DOHH2 (cell line): Measurements from ENCODE around the gene S100A16.

Experiments
- EZH2phosphoT487 ChIP-seq: fragments of 200-600 bp; sonication (generic); IDR thresholded peaks from 2 replicates; pipeline ENCODE4 v1.6.1; 2017; ENCODE audit warnings: borderline replicate concordance, mild to moderate bottlenecking, antibody characterized with exemption, low read length, moderate library complexity, mixed read lengths
- TF ChIP-seq, protein P1 (sequence below): fragments of 200-600 bp; sonication (generic); IDR thresholded peaks from one replicate; pipeline ENCODE4 v1.5.1; 2014; ENCODE audit warnings: antibody characterized with exemption, mild to moderate bottlenecking, low read depth, low read length; ENCODE audit not compliant: poor library complexity, severe bottlenecking

DNA sequence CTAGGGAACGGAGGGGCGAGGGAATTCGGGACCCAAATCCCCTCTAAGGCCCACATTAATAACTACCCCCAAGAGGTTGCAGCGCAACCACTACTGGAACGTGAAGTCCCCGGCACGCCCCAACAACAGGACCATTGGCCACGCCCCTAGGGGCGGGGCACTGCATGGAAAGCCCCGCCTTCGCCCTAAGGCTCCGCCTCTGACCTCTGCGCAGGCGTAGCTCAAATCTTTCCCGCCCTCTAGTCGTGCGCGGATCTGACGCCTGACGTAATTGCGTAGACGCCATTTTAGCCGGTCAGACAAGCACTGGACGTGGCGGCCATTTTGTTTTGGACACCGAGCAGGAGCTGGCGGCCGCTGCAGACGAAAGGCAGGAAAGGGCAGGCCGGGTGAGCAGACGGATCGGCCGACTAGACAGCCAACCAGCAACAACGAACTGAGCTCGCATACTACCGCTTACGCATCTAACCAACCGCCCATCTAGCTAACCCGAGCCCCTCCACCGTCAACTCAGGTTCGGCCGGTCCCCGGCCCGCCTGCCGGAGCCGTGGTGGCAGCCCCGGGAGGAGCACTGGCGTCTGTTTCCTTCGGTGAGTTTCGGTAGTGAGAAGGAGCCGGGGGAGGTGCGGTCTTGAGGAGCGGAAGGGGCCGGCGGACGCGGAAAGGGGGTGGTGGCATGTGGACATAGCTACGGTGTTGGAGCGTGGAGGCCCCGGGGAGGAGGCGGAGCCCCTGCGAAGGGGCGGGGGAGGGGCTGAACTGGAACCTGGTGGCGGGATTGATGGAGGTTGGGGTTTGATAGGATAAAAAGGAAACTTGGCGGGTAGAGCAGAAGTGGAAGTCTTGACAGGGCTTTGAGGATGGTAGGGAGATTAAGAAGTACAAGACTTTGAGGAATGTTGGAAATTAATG lies 21.1 kb upstream of the S100A16 start, which contains the start of gene CHTOP:
- TF ChIP-seq, protein P1, sequence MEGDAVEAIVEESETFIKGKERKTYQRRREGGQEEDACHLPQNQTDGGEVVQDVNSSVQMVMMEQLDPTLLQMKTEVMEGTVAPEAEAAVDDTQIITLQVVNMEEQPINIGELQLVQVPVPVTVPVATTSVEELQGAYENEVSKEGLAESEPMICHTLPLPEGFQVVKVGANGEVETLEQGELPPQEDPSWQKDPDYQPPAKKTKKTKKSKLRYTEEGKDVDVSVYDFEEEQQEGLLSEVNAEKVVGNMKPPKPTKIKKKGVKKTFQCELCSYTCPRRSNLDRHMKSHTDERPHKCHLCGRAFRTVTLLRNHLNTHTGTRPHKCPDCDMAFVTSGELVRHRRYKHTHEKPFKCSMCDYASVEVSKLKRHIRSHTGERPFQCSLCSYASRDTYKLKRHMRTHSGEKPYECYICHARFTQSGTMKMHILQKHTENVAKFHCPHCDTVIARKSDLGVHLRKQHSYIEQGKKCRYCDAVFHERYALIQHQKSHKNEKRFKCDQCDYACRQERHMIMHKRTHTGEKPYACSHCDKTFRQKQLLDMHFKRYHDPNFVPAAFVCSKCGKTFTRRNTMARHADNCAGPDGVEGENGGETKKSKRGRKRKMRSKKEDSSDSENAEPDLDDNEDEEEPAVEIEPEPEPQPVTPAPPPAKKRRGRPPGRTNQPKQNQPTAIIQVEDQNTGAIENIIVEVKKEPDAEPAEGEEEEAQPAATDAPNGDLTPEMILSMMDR = no peak
- TF ChIP-seq EZH2phosphoT487 = no peak
